NT2/D1 (cell line): Measurements from ENCODE around the gene PRDM11.

Experiments
- SUZ12 ChIP-seq: IDR thresholded peaks from 2 replicates; pipeline ENCODE4 v1.6.1; 2011; ENCODE audit not compliant: insufficient read length, insufficient read depth; ENCODE audit errors: extremely low read depth
- YY1 ChIP-seq: IDR thresholded peaks from 2 replicates; pipeline ENCODE4 v1.6.1; 2011; ENCODE audit not compliant: insufficient read length, insufficient read depth
- ZNF274 ChIP-seq: IDR thresholded peaks from 2 replicates; pipeline ENCODE4 v1.6.1; 2011; ENCODE audit warnings: mild to moderate bottlenecking, low read depth, low read length

GRCh38 chr11:45246241-45246640, 99.8 kb downstream of the PRDM11 start:
- TF ChIP-seq SUZ12 (no peak), YY1 (no peak), ZNF274 (no peak)
